ENCODE results near the gene SMYD5. TPM values are rescaled to one million over a fixed set of nuclear protein-coding genes. Genes with fewer than 3 reads are reported as not detected.
A peak's percentile ranks its signal among the peaks of the same experiment; 100 is the strongest.
"Not testable (repeated sequence)": the region's sequence is repeated elsewhere in the genome, so short reads cannot be mapped to it uniquely, and the experiment has no call there.

The SMYD5 gene
- polyA plus RNA-seq, 1 of the 3 experiments (the other 2 are of a cell fraction) = 21.4 TPM

- TF ChIP-seq RAD21 (IDR thresholded peaks at IDR 0.05; ENCODE audit: low read length) = no peak
- TF ChIP-seq RCOR1 (IDR thresholded peaks at IDR 0.05; ENCODE audit: low read length) = 0 out of 2 replicates have a peak, but pooled peaks have one; percentile 8
- TF ChIP-seq EP300 (IDR thresholded peaks at IDR 0.05; ENCODE audit: borderline replicate concordance in 1 of 2, low read depth in 1 of 2, low read length in 1 of 2) = no peak
- no peak for TF ChIP-seq ELF1 (IDR thresholded peaks at IDR 0.05)
These were observed at the start of gene SMYD5 (continued) for GRCh38 chr2:73214120-73215035.

- DNase-seq; H3K79me2 ChIP-seq (ENCODE audit: insufficient read depth); H3F3A ChIP-seq (replicated peaks; ENCODE audit: insufficient read depth); H3K9ac ChIP-seq; H3K4me1 ChIP-seq (ENCODE audit: control insufficient read depth in 1 of 2, insufficient read depth in 2 of 2, low read depth in 1 of 2, low read length in 1 of 2); H4K20me1 ChIP-seq (ENCODE audit: insufficient read depth); H3K4me2 ChIP-seq; H3K36me3 ChIP-seq (replicated peaks in 1 of 2; ENCODE audit: control insufficient read depth in 1 of 2, insufficient read depth in 2 of 2, low read length in 1 of 2); H3K27ac ChIP-seq (ENCODE audit: low read depth in 2 of 2, low read length in 1 of 2); H2AFZ ChIP-seq (ENCODE audit: low read depth); POLR2A ChIA-PET; H3K9me2 ChIP-seq; H3K4me3 ChIP-seq (ENCODE audit: low read depth in 2 of 2, low read length in 1 of 2); H3K9me3 ChIP-seq; H3K27me3 ChIP-seq (ENCODE audit: insufficient read depth); CTCF ChIA-PET: not testable (repeated sequence)
- 84% methylated on average over 9 of the region's 11 CpGs for WGBS (ENCODE audit: low lambda C conversion rate)
These were observed 48.1 kb upstream of the SMYD5 start for GRCh38 chr2:73165978-73166377.

GRCh38 chr2:73166813-73167212, 47.2 kb upstream of the SMYD5 start:
- DNase-seq; H3K9me3 ChIP-seq; H3K4me3 ChIP-seq (ENCODE audit: low read depth in 2 of 2, low read length in 1 of 2); H3K27ac ChIP-seq (ENCODE audit: low read depth in 2 of 2, low read length in 1 of 2); H4K20me1 ChIP-seq (ENCODE audit: insufficient read depth); H2AFZ ChIP-seq (ENCODE audit: low read depth); H3K4me1 ChIP-seq (ENCODE audit: control insufficient read depth in 1 of 2, insufficient read depth in 2 of 2, low read depth in 1 of 2, low read length in 1 of 2); H3K9ac ChIP-seq; H3K79me2 ChIP-seq (ENCODE audit: insufficient read depth); H3K36me3 ChIP-seq (replicated peaks in 1 of 2; ENCODE audit: control insufficient read depth in 1 of 2, insufficient read depth in 2 of 2, low read length in 1 of 2); H3F3A ChIP-seq (replicated peaks; ENCODE audit: insufficient read depth); H3K4me2 ChIP-seq; CTCF ChIA-PET; H3K9me2 ChIP-seq; POLR2A ChIA-PET; H3K27me3 ChIP-seq (ENCODE audit: insufficient read depth): not testable (repeated sequence)
- 75% methylated on average over 4 of the region's 8 CpGs for WGBS (ENCODE audit: low lambda C conversion rate)

GRCh38 chr2:73168348-73168747, 45.7 kb upstream of the SMYD5 start:
- H3K9me3 ChIP-seq; H3K27ac ChIP-seq (ENCODE audit: low read depth in 2 of 2, low read length in 1 of 2); DNase-seq; H2AFZ ChIP-seq (ENCODE audit: low read depth); H3K4me3 ChIP-seq (ENCODE audit: low read depth in 2 of 2, low read length in 1 of 2); H3K4me2 ChIP-seq; H3K9me2 ChIP-seq; H4K20me1 ChIP-seq (ENCODE audit: insufficient read depth); H3K79me2 ChIP-seq (ENCODE audit: insufficient read depth); H3K27me3 ChIP-seq (ENCODE audit: insufficient read depth); H3F3A ChIP-seq (replicated peaks; ENCODE audit: insufficient read depth); POLR2A ChIA-PET; H3K36me3 ChIP-seq (replicated peaks in 1 of 2; ENCODE audit: control insufficient read depth in 1 of 2, insufficient read depth in 2 of 2, low read length in 1 of 2); H3K9ac ChIP-seq: not testable (repeated sequence)
- peaks cover 0 to 10% of the 10 kb centered on the region in 2 experiments; a peak in 1 of 4 replicates for H3K4me1 ChIP-seq (ENCODE audit: control insufficient read depth in 1 of 2, insufficient read depth in 2 of 2, low read depth in 1 of 2, low read length in 1 of 2)
- CTCF ChIA-PET = interaction anchor here (1.2 to 1.4 kb wide), 2 partner anchors 9 to 275 kb away, joined by 3 to 6 read pairs; no protein-coding TSS in a partner anchor

GRCh38 chr2:73170341-73170740, 43.7 kb upstream of the SMYD5 start:
- H3K79me2 ChIP-seq (ENCODE audit: insufficient read depth); DNase-seq; H3F3A ChIP-seq (replicated peaks; ENCODE audit: insufficient read depth); H3K27ac ChIP-seq (ENCODE audit: low read depth in 2 of 2, low read length in 1 of 2); H3K4me3 ChIP-seq (ENCODE audit: low read depth in 2 of 2, low read length in 1 of 2); H3K36me3 ChIP-seq (replicated peaks in 1 of 2; ENCODE audit: control insufficient read depth in 1 of 2, insufficient read depth in 2 of 2, low read length in 1 of 2); CTCF ChIA-PET; H3K9me3 ChIP-seq; POLR2A ChIA-PET; H2AFZ ChIP-seq (ENCODE audit: low read depth); H3K9me2 ChIP-seq; H3K27me3 ChIP-seq (ENCODE audit: insufficient read depth); H3K4me2 ChIP-seq; H3K9ac ChIP-seq; H4K20me1 ChIP-seq (ENCODE audit: insufficient read depth): not testable (repeated sequence)
- H3K4me1 ChIP-seq (ENCODE audit: control insufficient read depth in 1 of 2, insufficient read depth in 2 of 2, low read depth in 1 of 2, low read length in 1 of 2) = peaks cover 0 to 12% of the 10 kb centered on the region in 2 experiments; a peak in 1 of 4 replicates
- 66% methylated on average over 7 of the region's 7 CpGs for WGBS (ENCODE audit: low lambda C conversion rate)

Data from SK-N-SH (cell line).